MM.1S (cell line): ENCODE data around the gene SLC1A2.

Source experiments
- CTCF ChIP-seq: fragments of 300-600 bp; sonication (generic); IDR thresholded peaks from 2 replicates; pipeline ENCODE4 v1.5.1; 2016; ENCODE audit warnings: antibody characterized with exemption, low read length, mixed read lengths
- EZH2 ChIP-seq: fragments of 300-600 bp; sonication (generic); optimal IDR thresholded peaks from 2 replicates; pipeline ENCODE3; 2017; ENCODE audit warnings: low read depth, mild to moderate bottlenecking, antibody characterized with exemption, low read length, mixed read lengths
- EZH2phosphoT487 ChIP-seq: fragments of 300-600 bp; sonication (generic); IDR thresholded peaks from 2 replicates; pipeline ENCODE4 v1.6.1; 2018; ENCODE audit warnings: antibody characterized with exemption, low read length

GRCh38 chr11:35204614-35205013, 214.7 kb downstream of the SLC1A2 start:
- TF ChIP-seq CTCF (no peak), EZH2 (no peak), EZH2phosphoT487 (no peak)
